Effector memory CD4-positive, alpha-beta T cell (primary cell): ENCODE results near the gene ADAMTSL1.

Experiments used
- DNase-seq, 3 donors: peaks; one replicate each; pipeline ENCODE4 v3.0.0-alpha.2; 2020
- H3K27ac ChIP-seq: 2 replicates; pipeline ENCODE4 v1.7.0; 2013; ENCODE audit warnings: mild to moderate bottlenecking, low read length, moderate library complexity; ENCODE audit not compliant: insufficient read depth, poor library complexity, severe bottlenecking
- H3K27me3 ChIP-seq: replicated peaks from 2 replicates; pipeline ENCODE4 v1.7.0; 2013; ENCODE audit warnings: mild to moderate bottlenecking, low read length; ENCODE audit not compliant: insufficient read depth, control insufficient read depth, poor library complexity, severe bottlenecking
- H3K36me3 ChIP-seq: 2 replicates; pipeline ENCODE4 v1.7.0; 2013; ENCODE audit warnings: mild to moderate bottlenecking, low read length, moderate library complexity; ENCODE audit not compliant: control insufficient read depth, insufficient read depth
- H3K4me1 ChIP-seq: 2 replicates; pipeline ENCODE4 v1.7.0; 2013; ENCODE audit warnings: low read length, mild to moderate bottlenecking; ENCODE audit not compliant: control insufficient read depth, insufficient read depth, poor library complexity, severe bottlenecking
- H3K4me3 ChIP-seq: 2 replicates; pipeline ENCODE4 v1.7.0; 2013; ENCODE audit warnings: low read length, low read depth, mild to moderate bottlenecking; ENCODE audit not compliant: insufficient read depth, poor library complexity, severe bottlenecking
- H3K9me3 ChIP-seq: 2 replicates; pipeline ENCODE4 v1.7.0; 2013; ENCODE audit warnings: mild to moderate bottlenecking, low read length, moderate library complexity; ENCODE audit not compliant: control insufficient read depth
- total RNA-seq, 3 donors: gene quantifications; one replicate each; lab custom pipeline; 2026; lab: John Stamatoyannopoulos, UW

Gene ADAMTSL1
- total RNA-seq, result 0 to 0.17 (median 0) reads per million in 3 donors

- Histone ChIP-seq H3K27me3 (no peaks in the 10 kb centered on the region), H3K27ac (no peak within 1 kb of the TSS), H3K9me3 (no peaks in the 10 kb centered on the region), H3K4me1 (no peaks in the 10 kb centered on the region), H3K36me3 (no peaks in the 10 kb centered on the region), H3K4me3 (no peak within 1 kb of the TSS)
- DNase-seq, result no peak
Measured at GRCh38 chr9:18473652-18474279, at the start of gene ADAMTSL1. Gene ADAMTSL1, plus strand, starts transcription at chr9:18474153. Its CDS starts 80 bp downstream, at chr9:18474233.

- DNase-seq, result no peak
- no peaks in the 10 kb centered on the region for H3K36me3 ChIP-seq
- no peaks in the 10 kb centered on the region for H3K9me3 ChIP-seq
- no peak overlapping the region for H3K4me3 ChIP-seq
- no peak overlapping the region for H3K27ac ChIP-seq
- no peaks in the 10 kb centered on the region for H3K4me1 ChIP-seq
- no peaks in the 10 kb centered on the region for H3K27me3 ChIP-seq
Measured at GRCh38 chr9:18427691-18428090, 46.3 kb upstream of the ADAMTSL1 start.

GRCh38 chr9:18428661-18429060 is 45.3 kb upstream of the ADAMTSL1 start:
- Histone ChIP-seq H3K36me3 (no peaks in the 10 kb centered on the region), H3K27me3 (no peaks in the 10 kb centered on the region), H3K4me3 (no peak overlapping the region), H3K4me1 (no peaks in the 10 kb centered on the region), H3K9me3 (no peaks in the 10 kb centered on the region), H3K27ac (no peak overlapping the region)
- DNase-seq, result no peak

- H3K4me3 ChIP-seq, result no peak overlapping the region
- no peak for DNase-seq
- no peaks in the 10 kb centered on the region for H3K9me3 ChIP-seq
- H3K27ac ChIP-seq, result no peak overlapping the region
- no peaks in the 10 kb centered on the region for H3K4me1 ChIP-seq
- H3K36me3 ChIP-seq, result no peaks in the 10 kb centered on the region
- H3K27me3 ChIP-seq, result no peaks in the 10 kb centered on the region
Measured at GRCh38 chr9:18429070-18429469, 44.9 kb upstream of the ADAMTSL1 start.

- no peak for DNase-seq
- no peak overlapping the region for H3K27ac ChIP-seq
- H3K4me1 ChIP-seq, result no peaks in the 10 kb centered on the region
- no peaks in the 10 kb centered on the region for H3K9me3 ChIP-seq
- no peaks in the 10 kb centered on the region for H3K36me3 ChIP-seq
- H3K4me3 ChIP-seq, result no peak overlapping the region
- peaks cover 2% of the 10 kb centered on the region for H3K27me3 ChIP-seq
Measured at GRCh38 chr9:18433620-18434019, 40.3 kb upstream of the ADAMTSL1 start.

GRCh38 chr9:18437315-18438201 is 36.4 kb upstream of the ADAMTSL1 start:
- Histone ChIP-seq H3K4me1 (no peaks in the 10 kb centered on the region), H3K27me3 (peaks cover 4% of the 10 kb centered on the region), H3K27ac (no peak overlapping the region), H3K36me3 (no peaks in the 10 kb centered on the region), H3K9me3 (no peaks in the 10 kb centered on the region), H3K4me3 (no peak overlapping the region)
- no peak for DNase-seq

- H3K27me3 ChIP-seq, result peaks cover 4% of the 10 kb centered on the region
- H3K36me3 ChIP-seq, result no peaks in the 10 kb centered on the region
- H3K9me3 ChIP-seq, result no peaks in the 10 kb centered on the region
- no peak overlapping the region for H3K4me3 ChIP-seq
- DNase-seq, result no peak
- no peak overlapping the region for H3K27ac ChIP-seq
- no peaks in the 10 kb centered on the region for H3K4me1 ChIP-seq
Measured at GRCh38 chr9:18438300-18438925, 35.5 kb upstream of the ADAMTSL1 start.

GRCh38 chr9:18438951-18439350 is 35.0 kb upstream of the ADAMTSL1 start:
- DNase-seq, result no peak
- Histone ChIP-seq H3K27ac (no peak overlapping the region), H3K4me3 (no peak overlapping the region), H3K9me3 (no peaks in the 10 kb centered on the region), H3K27me3 (peaks cover 4% of the 10 kb centered on the region), H3K36me3 (no peaks in the 10 kb centered on the region), H3K4me1 (no peaks in the 10 kb centered on the region)

GRCh38 chr9:18441261-18441660 is 32.7 kb upstream of the ADAMTSL1 start:
- Histone ChIP-seq H3K9me3 (no peaks in the 10 kb centered on the region), H3K27me3 (peaks cover 4% of the 10 kb centered on the region), H3K4me1 (no peaks in the 10 kb centered on the region), H3K27ac (no peak overlapping the region), H3K36me3 (no peaks in the 10 kb centered on the region), H3K4me3 (no peak overlapping the region)
- DNase-seq, result no peak
